ENCODE results near the gene KIAA1191. TPM values are rescaled to one million over a fixed set of nuclear protein-coding genes. Genes with fewer than 3 reads are reported as not detected.

Gene KIAA1191
- total and polyA plus RNA-seq, 2 of the 4 experiments (the other 2 are of a cell fraction) = 114 to 124 TPM

- no peak overlapping the region for H3K4ac ChIP-seq (ENCODE audit: low read depth, low read length)
- no peak overlapping the region for H2BK20ac ChIP-seq (ENCODE audit: low read depth, low read length)
- H3K36me3 ChIP-seq (ENCODE audit: control insufficient read depth, insufficient read depth, low read length) = peaks cover 38% of the 10 kb centered on the region
- H4K5ac ChIP-seq (ENCODE audit: low read depth, low read length) = no peak overlapping the region
- H3K27me3 ChIP-seq (ENCODE audit: control insufficient read depth, insufficient read depth, low read length) = no peaks in the 10 kb centered on the region
- no peaks in the 10 kb centered on the region for H3K9me3 ChIP-seq (ENCODE audit: control insufficient read depth, insufficient read depth, low read length)
- peaks cover 11 to 32% of the 10 kb centered on the region in 2 experiments; a peak in 3 of 4 replicates for H3K79me1 ChIP-seq (ENCODE audit: low read depth in 1 of 2, low read length in 2 of 2)
- TF ChIP-seq NFE2L2 (IDR thresholded peaks at IDR 0.05; ENCODE audit: low read depth, low read length) = no peak
- no peak for TF ChIP-seq RCOR1 (IDR thresholded peaks at IDR 0.05; ENCODE audit: insufficient replicate concordance, low read length)
- TF ChIP-seq CEBPB (IDR thresholded peaks at IDR 0.05; ENCODE audit: low read depth, low read length) = no peak
- TF ChIP-seq, protein P1, sequence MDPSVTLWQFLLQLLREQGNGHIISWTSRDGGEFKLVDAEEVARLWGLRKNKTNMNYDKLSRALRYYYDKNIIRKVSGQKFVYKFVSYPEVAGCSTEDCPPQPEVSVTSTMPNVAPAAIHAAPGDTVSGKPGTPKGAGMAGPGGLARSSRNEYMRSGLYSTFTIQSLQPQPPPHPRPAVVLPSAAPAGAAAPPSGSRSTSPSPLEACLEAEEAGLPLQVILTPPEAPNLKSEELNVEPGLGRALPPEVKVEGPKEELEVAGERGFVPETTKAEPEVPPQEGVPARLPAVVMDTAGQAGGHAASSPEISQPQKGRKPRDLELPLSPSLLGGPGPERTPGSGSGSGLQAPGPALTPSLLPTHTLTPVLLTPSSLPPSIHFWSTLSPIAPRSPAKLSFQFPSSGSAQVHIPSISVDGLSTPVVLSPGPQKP (IDR thresholded peaks at IDR 0.05; ENCODE audit: borderline replicate concordance, low read depth, low read length) = no peak
- TF ChIP-seq RFX5 (IDR thresholded peaks at IDR 0.05; ENCODE audit: low read depth, low read length) = no peak
- TF ChIP-seq CHD1 (IDR thresholded peaks at IDR 0.05; ENCODE audit: low read depth, low read length) = no peak
- TF ChIP-seq SMC3 (IDR thresholded peaks at IDR 0.05; ENCODE audit: low read depth, low read length) = no peak
- TF ChIP-seq MAZ (IDR thresholded peaks at IDR 0.05; ENCODE audit: borderline replicate concordance, low read depth, low read length) = no peak
- no peak for TF ChIP-seq MXI1 (IDR thresholded peaks at IDR 0.05; ENCODE audit: borderline replicate concordance, low read depth, low read length)
- TF ChIP-seq, protein P2, sequence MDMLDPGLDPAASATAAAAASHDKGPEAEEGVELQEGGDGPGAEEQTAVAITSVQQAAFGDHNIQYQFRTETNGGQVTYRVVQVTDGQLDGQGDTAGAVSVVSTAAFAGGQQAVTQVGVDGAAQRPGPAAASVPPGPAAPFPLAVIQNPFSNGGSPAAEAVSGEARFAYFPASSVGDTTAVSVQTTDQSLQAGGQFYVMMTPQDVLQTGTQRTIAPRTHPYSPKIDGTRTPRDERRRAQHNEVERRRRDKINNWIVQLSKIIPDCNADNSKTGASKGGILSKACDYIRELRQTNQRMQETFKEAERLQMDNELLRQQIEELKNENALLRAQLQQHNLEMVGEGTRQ (IDR thresholded peaks at IDR 0.05; ENCODE audit: low read depth, low read length) = no peak
- TF ChIP-seq, protein P3, sequence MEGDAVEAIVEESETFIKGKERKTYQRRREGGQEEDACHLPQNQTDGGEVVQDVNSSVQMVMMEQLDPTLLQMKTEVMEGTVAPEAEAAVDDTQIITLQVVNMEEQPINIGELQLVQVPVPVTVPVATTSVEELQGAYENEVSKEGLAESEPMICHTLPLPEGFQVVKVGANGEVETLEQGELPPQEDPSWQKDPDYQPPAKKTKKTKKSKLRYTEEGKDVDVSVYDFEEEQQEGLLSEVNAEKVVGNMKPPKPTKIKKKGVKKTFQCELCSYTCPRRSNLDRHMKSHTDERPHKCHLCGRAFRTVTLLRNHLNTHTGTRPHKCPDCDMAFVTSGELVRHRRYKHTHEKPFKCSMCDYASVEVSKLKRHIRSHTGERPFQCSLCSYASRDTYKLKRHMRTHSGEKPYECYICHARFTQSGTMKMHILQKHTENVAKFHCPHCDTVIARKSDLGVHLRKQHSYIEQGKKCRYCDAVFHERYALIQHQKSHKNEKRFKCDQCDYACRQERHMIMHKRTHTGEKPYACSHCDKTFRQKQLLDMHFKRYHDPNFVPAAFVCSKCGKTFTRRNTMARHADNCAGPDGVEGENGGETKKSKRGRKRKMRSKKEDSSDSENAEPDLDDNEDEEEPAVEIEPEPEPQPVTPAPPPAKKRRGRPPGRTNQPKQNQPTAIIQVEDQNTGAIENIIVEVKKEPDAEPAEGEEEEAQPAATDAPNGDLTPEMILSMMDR (conservative IDR thresholded peaks at IDR 0.05; ENCODE audit: low read depth, low read length) = no peak
- TF ChIP-seq RAD21 (IDR thresholded peaks at IDR 0.05; ENCODE audit: low read length) = no peak
- no peak for TF ChIP-seq BHLHE40 (IDR thresholded peaks at IDR 0.05; ENCODE audit: low read depth, low read length)
- TF ChIP-seq MAFK (IDR thresholded peaks at IDR 0.05; ENCODE audit: low read depth, low read length) = no peak
- TF ChIP-seq FOS (IDR thresholded peaks at IDR 0.05; ENCODE audit: low read depth, low read length) = no peak
- TF ChIP-seq POLR2A (IDR thresholded peaks at IDR 0.05; ENCODE audit: low read depth, low read length) = no peak
- ChIA-PET POLR2A (ENCODE audit: unreplicated experiment) (no interaction called here), CTCF (no interaction called here)
- no peak for ATAC-seq (ENCODE audit: low read depth)
- H3K4me3 ChIP-seq (ENCODE audit: insufficient read depth, low read depth, low read length) = no peak overlapping the region
- H3K9me1 ChIP-seq (ENCODE audit: insufficient read depth, low read length) = no peaks in the 10 kb centered on the region; the same call in 1 of the 2 replicates
- no peak overlapping the region for H3K23ac ChIP-seq (ENCODE audit: low read depth, low read length)
- no peak overlapping the region for H2BK5ac ChIP-seq (ENCODE audit: low read depth, low read length, poor library complexity, severe bottlenecking)
- H2BK15ac ChIP-seq (ENCODE audit: low read depth, low read length) = no peak overlapping the region
- H3K18ac ChIP-seq (ENCODE audit: low read depth, low read length) = no peak overlapping the region
- H3K9ac ChIP-seq (ENCODE audit: low read depth, low read length) = no peak overlapping the region
- no peak for DNase-seq
- H3K27ac ChIP-seq (ENCODE audit: insufficient read depth, low read length) = no peak overlapping the region
- H2AK5ac ChIP-seq (ENCODE audit: low read depth, low read length) = no peak overlapping the region
- H3K4me1 ChIP-seq (ENCODE audit: control insufficient read depth, insufficient read depth, low read length) = no peaks in the 10 kb centered on the region
- peaks cover 3% of the 10 kb centered on the region; the same call in 1 of the 2 replicates for H4K20me1 ChIP-seq (ENCODE audit: insufficient read depth, low read length)
- in situ Hi-C loops (cut with MboI; ENCODE audit: low sequenced_read_pairs) = no loop called here
- H4K91ac ChIP-seq (ENCODE audit: insufficient read depth, low read depth, low read length) = no peak overlapping the region
- dilution Hi-C loops (cut with HindIII; ENCODE audit: low sequenced_read_pairs, unreplicated experiment) = no loop called here
- intact Hi-C loops (cut with micrococcal nuclease) = no loop called here
- WGBS, 2 experiments (ENCODE audit: extremely low coverage in 2 of 2, insufficient read length in 1 of 2) = 60% methylated on average over 1 of the region's 9 CpGs; no CpG with 5 or more reads in 1 of the 2 experiments
- no peak overlapping the region for H4K8ac ChIP-seq (ENCODE audit: low read depth in 2 of 2, low read length in 2 of 2)
- no TSS peak for BruUV-seq (replicated peaks)
- no peak overlapping the region for H3K56ac ChIP-seq (ENCODE audit: extremely low read depth, insufficient read depth, low read length)
- H2AFZ ChIP-seq (replicated peaks; ENCODE audit: low read length, poor library complexity) = no peak overlapping the region
- no peak overlapping the region for H3K14ac ChIP-seq (replicated peaks; ENCODE audit: low read depth, low read length)
- H3K4me2 ChIP-seq (ENCODE audit: low read depth, low read length) = no peak overlapping the region
- H2BK120ac ChIP-seq (ENCODE audit: low read depth, low read length) = no peak overlapping the region
- H2AK9ac ChIP-seq (replicated peaks; ENCODE audit: low read depth, low read length, poor library complexity) = no peak overlapping the region
These were observed 22.4 kb upstream of the KIAA1191 start for GRCh38 chr5:176383961-176384360.

Measured in IMR-90 (cell line).